HG03280 (cell line): ENCODE results near the gene C19orf81.

Source experiments
- ATAC-seq: cut with Tn5 transposase; IDR thresholded peaks from one replicate; pipeline ENCODE4 v1.9.1; 2021; ENCODE audit warnings: mild to moderate bottlenecking, moderate library complexity; ENCODE audit not compliant: unreplicated experiment

C19orf81 gene

DNA sequence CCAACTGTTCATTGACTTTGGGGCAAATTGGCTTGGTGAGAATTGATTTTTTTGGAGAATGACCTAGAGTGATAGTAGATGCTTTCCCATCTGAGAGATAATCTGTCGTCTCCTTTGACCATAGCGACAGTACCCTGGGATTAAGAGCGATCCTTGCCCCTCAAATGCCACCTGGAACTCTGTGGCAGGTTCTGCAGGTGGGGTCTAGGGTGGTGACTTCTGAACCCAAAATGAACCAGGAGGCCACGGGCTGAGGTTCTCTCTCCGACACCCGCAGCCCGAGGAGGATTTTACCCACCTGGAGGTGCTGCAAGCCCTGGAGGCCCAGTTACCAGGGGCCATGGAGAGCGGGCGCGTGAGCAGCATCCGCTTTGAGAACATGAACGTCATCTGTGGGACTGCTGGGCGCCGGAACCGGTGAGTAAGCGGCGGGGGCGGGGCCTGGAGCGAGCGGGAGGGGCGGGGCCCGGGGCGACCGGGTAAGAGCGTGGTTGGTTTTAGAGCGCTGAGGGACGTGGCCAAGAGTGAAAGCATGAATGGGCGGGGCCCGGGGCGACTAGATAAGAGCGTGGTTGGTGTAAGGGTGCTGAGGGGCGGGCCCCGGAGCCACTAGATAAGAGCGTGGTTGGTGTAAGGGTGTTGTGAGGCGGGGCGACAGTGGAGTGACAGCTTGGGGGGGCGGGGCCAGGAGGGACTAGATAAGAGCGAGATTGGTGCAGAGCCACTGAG lies 8.6 kb downstream of the C19orf81 start:
- ATAC-seq, result peak; percentile 81

DNA sequence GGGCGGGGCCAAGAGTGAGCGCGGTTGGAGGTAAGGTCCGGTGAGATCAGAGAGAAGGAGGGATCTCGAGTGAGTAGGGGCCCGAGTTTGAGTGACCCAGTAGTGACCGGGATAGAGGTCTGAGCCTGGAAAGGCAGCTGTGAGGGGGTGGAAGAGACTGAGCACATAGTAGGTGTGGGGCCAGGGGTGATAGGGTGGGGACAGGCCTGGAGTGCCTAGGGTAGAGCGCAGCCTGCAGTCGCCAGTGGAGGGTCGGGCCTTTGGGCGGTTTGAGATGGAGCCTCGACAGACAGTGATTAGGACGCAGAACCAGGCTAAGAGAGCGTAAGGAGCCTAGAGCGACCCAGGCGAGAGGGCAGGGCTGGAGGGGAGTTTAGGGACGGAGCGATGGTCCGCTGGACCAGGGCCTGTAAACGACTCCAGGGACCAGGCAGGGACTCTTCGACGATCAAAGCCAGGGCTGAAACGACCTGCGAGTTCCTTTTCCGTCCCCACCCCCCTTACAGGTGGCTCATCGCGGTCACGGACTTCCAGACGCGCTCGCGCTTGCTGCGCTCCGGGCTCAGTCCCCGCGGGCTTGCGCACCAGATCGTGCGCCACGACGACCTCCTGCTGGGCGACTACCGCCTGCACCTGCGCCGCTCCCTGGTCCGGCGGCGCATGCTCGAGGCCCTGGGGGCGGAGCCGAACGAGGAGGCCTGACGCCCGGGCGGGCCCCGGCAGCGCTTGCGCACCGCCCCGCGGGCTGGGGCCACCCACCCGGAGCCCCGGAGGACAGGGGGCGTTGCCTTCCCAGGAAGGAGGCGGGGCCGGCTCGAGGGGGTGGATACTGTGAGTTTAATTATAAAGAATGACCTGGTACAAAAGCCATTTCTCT lies 9.4 kb downstream of the C19orf81 start:
- no peak for ATAC-seq

DNA sequence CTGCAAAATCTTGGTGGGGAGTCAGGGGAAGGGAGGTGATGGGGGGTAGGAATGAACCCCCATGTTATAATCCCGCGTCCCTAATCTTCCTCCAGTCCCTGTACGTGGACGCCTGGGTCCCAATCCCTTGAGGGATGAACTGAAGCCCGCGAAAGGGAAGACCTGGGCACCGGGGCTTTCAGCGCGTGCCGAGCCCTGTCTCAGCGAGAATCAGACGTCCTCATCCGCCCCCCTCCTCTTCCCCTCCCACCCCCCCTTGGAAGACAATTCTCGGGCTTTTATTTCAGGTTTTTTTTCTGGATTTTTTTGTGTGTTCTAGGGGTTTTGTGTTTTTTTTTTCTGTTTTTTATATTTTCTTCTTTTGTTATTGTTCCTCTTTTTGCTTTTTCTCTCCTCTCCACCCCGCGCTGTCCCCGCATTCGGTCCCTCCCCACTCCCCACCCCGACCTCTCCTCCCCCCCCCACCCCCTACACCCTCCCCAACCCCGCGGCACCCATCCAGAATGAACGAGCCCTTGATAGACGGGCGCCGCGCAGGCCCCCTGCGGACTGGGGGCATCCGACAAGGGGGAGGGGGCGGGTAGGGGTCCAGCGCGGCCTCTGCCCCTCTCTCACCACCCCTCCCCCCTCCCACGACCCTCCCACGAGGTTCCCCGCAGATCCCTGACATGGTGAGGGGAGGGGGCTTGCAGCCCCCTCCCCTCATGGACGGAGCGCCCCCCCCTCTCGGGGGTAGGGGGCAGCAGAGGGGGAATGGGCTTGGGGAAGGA lies 10.3 kb downstream of the C19orf81 start:
- ATAC-seq, result no peak

DNA sequence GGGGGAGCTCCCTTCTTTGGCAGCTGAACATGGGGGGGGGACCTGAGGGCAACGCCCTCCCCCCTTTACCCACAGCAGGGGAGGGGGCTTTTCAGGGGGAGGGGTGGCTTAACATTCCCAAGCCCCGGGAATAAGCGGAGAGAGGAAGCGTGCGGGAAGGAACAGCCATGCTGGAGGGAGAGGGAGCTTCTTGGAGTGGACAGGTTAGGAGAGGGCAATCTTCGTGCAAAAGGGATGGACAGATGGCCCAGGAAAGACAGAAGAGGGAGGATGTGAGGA lies 10.8 kb downstream of the C19orf81 start:
- ATAC-seq, result no peak

DNA sequence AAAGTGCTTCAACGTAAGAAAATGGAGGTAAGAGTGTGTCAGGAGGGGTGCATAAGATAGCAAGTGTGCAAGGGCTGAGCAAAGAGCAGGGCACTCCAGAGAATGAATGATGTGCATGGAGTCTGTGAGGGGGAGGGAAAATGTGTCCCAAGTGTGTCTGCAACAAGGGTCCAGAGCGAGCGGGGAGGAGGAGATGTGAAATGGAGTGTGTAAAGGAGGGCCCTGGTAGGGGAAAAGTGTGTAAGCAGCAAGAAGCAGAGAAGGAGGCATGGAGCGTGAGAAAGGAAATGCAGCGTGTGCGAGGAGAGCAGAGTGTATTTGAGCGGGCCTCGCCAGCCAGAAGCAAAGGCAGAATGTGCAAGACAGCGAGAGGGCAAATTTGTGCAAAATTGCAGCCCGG lies 11.8 kb downstream of the C19orf81 start:
- no peak for ATAC-seq

DNA sequence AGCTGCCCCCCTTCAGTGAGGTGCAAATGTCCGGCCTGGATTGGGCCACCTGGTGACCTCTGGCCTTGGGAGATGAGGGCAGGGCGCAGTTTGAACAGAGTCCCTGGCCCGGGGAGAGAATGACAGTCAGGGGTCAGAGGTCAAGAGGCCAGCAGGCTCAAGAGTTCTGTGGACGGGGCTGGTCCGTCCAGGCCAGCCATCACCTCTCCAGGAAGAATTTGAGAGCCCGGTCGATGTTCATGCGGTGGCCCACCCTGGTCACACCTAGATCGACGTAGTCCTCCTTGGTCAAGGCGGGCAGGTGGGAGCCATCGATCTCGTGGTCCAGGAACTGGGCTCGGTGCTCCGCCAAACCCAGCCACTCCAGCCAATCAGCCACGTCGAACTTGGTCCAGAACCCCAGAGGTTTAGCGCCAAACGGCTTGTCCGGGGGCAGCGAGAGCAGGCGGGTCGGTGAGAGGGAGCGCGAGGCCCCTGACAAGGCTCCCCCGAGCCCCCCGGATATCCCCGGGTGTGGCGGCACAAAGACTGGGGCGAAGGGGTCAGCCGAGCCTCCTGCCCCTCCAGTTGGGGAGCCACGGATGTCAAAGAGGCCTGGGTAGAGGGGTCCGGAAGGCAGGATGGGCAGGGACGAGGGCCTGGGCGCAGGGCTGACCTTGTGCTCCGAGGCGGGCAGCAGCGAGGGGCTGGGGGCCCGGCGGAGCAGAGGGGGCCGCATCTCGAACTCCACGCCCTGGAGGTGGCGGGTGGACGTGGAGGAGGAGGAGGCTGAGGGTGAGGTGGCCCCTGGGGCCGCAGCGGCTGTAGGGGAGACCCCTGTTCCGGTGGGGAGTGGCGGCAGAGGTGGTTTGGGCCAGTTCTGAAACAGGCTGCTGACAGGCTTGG lies 12.8 kb downstream of the C19orf81 start:
- no peak for ATAC-seq

DNA sequence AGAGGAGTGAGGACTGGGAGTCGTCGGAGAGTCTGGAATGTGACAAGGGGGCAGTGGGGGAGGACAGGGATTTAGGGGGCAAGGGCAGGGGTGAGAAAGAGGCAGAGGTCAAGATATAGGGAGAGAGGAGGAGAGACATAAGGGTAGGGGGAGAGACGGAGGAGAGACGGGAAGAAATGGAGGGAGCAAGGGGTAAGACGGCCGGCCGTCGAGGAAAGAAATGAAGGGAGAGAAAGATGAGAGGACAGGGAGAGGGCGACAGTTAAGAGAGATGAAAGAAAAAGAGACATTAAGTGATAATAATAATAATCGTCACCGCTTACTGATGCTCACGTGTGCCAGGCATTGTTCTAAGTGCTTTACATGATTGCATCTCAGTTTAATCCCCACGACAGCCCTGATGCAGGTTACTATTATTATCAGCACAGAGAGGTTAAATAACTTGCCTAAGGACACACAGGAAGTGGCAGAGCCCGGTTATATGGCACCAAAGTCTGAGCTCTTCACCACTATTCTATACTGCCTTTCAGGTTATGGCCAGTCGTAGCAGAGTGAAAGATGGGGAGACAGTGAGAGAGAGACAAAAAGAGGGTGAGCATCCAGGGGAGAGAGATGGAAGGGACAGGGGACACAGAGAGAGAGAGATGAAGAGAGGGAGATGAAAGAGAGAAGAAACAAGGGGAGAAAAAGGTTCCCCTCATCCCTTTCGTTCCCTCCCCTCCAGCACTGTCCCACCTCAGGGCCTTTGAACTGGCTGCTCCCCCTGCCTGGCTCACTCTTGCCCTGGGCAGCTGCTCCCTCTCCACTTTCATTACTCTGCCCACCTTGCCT lies 13.6 kb downstream of the C19orf81 start:
- ATAC-seq, result no peak

DNA sequence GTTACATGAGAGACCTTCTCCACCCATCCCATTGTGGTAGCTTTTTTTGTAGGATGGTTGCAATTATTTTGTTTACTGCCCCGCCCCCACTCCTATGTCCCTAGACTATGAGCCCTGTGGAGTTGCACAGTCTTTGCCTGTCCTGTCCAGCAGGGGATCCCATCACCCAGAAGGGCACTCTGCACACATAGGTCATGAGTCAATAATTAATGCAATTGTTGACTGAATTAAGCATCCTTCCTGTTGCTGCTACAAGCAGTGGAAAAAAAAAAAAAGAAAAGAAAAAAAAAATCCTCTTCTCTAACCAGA lies 14.2 kb downstream of the C19orf81 start:
- no peak for ATAC-seq

DNA sequence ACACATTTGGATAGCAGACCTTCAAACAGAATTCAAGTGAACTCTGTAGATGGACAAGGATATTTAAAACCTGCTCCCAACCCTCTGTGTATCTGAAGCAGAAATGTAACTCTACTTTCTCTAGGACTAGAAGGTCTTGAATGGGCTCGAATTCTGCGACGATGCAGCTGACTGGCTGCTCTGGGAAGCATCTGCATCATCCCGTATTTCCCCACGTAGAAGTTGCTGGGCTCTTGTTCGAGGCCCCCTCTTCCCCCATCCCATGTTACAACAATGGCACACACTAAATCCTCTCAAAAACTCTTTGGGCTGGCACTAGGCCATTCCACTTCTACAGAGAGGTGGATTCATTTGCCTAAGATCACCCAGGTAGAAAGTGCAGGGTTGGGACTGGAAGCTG lies 15.0 kb downstream of the C19orf81 start:
- no peak for ATAC-seq

DNA sequence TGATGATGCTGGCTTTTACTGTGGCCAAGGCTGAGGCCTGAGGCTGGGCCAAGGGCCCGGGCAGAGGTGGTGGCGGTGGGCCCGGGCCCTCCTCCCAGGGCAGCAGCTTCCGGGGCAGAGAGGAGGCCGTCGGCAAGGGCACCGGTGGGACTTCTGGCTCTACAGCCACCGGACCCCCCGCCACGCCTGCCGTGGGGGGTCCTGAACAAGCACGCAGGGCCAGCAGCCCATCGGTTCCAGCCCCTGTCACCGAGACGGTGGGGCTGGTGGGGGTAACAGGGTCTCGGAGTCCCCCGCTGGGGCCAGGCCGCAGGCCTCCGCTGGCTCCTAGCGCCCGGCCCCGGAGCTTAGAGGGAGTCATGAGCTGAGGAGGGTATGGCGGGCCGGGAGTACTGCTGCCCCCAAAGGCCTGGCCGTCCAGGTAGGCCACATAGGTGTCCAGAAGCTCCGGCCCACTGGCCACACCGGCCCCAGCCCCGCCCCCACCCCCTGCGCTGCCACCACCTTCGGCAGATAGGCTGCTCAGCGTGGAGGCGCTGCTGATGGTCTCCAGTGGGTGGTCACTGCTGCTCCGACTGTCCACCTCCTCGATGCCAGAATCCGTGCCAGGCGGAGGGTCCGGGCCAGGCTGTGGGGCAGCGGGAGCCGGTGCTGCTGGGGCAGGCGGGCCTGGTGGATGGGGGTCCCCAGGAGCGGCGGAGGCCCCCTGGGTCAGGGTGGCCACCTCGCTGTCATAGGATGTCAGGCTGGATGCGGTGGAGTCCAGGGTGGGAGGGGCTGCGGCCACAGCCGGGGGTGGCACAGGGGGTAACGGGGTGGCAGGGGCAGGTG lies 17.3 kb downstream of the C19orf81 start:
- ATAC-seq, result no peak

DNA sequence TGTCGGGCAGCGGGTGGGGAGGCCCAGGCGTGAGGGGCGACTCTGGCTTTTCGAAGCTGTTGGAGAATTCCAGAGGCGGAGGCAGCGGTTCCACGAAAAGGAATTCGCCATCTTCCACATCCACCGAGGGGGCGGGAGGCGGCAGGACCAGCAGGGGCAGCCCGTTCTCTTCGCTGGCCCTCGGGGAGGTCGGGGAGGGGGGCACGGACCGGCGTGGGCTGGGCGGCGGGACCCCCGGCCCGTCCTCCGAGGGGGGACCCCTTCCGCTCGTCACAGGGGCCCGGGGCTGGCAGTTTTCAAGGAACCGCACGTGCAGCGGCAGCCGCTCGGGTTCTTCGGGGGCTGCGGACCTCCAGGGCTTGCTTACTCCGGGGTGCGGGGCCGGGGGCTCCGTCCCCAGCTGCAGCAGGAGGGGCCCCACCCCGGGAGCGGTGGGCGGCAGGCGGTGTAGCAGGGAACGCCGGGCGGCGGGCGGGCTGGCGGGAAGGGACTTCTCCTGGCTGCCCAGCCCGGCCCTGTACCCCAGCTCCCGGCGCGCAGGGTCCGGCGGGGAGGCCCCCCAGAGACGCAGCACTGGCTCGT lies 18.0 kb downstream of the C19orf81 start:
- no peak for ATAC-seq

DNA sequence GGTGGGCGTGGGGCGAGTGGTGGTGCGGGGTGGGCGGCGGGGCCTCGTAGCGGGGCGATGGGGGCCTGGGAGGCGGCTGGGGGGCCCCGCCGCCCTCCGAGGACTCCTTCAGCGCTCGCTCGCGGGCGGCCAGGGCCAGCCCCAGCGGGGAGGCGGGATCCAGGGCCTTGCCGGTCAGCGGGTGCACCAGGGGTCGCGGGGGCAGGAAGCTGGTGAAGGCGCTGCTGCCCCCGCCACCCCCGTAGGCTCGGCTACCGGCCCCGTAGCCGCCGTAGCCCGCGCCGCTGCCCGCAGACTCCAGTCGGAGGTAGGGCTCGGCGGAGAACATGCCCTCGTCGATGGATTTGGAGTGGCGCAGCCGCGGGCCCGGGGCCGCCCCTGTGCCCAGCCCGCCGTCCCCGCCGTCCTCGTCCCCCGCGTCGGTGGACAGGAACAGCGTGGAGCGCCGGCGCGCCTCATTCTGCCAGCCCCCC lies 18.6 kb downstream of the C19orf81 start:
- ATAC-seq, result no peak

DNA sequence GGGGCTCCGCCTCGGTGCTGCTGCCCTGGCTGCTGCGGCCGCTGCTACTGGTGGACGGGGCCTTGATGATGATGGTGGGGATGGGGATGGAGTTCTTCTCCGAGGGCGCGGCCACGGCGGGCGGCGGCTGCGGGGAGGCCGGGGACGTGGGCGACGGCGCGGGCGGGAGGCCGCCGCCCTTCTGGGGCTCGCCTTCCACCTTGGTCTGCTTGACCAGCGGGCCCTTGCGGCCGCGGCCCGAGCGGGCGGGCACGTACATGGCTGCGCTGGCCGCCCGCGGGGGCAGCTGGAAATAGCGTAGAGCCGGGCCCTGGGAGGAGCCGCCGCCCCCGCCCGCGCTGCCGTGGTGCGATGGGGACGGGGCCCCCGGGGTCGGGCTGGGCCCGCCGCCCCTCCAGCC lies 19.2 kb downstream of the C19orf81 start:
- ATAC-seq, result no peak

DNA sequence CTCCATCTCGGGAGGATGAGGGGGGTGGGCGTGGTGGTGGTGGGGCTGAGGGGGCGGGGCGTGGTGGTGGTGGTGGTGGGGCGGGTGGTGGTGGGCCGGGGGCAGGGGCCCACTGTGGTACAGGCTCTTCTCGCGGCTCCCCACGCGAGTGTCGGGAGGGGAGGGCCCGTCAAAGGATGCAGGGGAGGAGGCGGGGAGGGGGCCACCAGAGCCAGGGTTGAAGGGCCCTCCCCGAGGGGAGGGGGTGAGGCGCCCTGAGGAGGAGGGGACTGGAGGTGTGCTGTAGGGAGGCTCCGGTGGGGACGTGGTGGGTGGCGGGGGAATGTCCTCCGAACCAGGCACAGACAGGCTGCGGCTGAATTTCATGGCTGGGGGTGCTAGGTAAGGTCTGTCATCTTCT lies 19.6 kb downstream of the C19orf81 start:
- ATAC-seq, result no peak

DNA sequence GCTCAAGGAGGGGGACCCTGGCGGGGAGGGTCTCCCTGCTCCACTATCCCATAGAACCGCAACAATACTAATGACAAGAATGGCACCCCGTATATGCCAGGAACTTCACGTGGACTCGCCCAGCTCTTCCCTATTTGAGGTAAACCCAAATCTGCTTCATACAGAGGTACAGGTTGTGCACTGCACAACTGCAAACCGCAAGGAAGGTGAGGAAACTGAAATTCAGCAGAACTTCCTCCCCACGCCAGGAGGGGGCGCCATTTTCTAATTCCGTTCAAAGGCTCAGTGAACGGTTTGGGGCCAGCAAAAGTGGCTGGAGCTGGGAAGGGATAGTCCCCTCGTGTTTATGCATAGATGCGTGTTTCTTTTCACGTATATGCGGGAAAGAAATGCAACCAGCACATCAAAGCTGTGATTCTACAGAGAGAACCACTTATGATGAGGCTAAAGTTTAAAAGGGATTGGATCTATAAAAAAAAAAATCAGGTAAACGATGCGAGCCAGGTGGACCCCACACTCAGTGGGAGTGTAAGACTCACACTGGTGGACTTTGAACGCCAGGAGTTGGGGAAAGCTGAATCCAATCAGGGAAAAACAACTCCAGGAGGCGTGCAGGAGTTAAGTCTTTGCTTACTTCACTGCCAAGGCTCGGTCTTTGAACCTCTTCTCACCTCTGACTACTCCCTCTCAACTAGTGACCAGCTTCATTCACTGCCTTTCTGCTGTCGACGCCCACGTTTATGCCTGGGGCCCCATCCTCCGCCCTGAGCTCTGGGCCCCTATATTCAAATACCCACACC lies 20.3 kb downstream of the C19orf81 start:
- ATAC-seq, result no peak

DNA sequence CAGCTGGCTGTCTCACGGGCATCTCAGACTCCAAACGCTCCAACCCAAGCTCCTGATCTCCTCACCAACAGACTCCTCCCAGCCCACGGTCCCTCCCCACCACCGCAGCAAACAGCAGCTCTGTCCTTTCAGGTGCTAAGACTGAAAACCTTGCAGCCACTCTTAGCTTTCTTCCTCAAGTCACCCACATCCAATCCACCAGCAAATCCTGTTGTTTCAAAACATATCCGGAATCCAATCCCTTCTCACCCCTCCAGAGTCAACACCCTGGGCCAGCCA lies 20.8 kb downstream of the C19orf81 start:
- ATAC-seq, result no peak

DNA sequence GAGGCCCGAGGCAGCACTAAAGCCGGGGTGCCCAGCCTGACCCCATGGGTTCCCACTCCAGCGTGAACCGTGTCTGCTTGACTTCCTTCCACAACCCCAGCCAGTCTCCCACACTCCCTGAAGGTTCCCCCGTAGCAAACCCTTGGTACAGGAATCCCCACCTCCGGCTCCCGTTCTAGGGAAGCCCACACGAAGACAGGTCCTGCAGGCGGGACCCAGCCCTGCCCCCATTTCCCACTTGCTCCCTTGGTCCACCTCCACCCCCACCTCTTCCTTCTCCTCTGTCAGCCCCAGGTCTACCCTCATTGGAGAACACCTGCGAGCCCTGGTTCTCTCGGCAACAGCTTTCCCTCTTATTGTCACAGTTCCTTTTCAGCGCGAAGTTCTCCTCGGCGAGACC lies 23.9 kb downstream of the C19orf81 start:
- no peak for ATAC-seq

DNA sequence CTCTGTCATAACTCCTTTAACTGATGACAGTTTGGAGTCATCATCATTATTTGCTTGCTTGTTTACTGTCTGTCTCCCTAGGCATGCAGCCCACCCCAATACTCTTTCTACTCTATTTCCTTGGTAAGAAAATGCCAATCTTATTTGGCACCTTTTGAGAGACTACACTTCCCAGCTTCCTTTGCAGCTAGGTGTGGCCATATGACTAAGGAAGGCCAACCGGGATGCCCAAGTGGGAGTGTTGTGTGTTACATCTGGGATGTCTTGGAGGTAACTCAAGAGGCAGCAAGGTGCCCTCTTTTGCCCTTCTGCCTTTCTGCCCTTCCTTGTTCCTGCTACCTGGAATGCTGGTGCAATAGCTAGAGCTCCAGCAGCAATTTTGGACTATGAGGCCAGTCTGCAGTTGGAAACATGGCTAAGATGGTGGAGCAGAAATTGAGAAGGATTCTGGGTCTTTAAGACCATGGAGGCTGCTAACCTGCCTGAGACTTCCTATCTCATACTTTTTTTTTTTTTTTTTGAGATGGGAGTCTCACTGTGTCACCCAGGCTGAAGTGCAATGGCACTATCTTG lies 27.5 kb downstream of the C19orf81 start:
- no peak for ATAC-seq
